GM12878 (cell line): ENCODE measurements around the gene ASTN1. TPM values are rescaled to one million over a fixed set of nuclear protein-coding genes. Genes with fewer than 3 reads are reported as not detected.

Experiments used
- ATAC-seq: fragments of 200-7000 bp; cut with Tn5 transposase; 3 replicates; pipeline ENCODE4 v1.9.1; 2020; ENCODE audit warnings: mild to moderate bottlenecking, moderate library complexity
- BruUV-seq: library from RNA; stranded (reverse); fragments of 400-500 nt; replicated peaks from 2 replicates; lab custom pipeline; 2021; lab: Mats Ljungman, UMichigan
- CTCF ChIA-PET: fragments of 300-600 bp; sonication (Branson Sonifier 250); formaldehyde crosslinking; extraction: SDS; loops from one replicate; lab custom pipeline; 2021; ENCODE audit warnings: inconsistent platforms; lab: Yijun Ruan, JAX
- POLR2A ChIA-PET: fragments of 350-600 bp; formaldehyde crosslinking; extraction: SDS; loops from one replicate; lab custom pipeline; 2021; ENCODE audit warnings: inconsistent platforms; lab: Charles Lee
- RAD21 ChIA-PET: fragments of 300-600 bp; sonication (Branson Sonifier 250); formaldehyde crosslinking; loops from one replicate; lab custom pipeline; 2023; ENCODE audit warnings: antibody characterized with exemption; ENCODE audit not compliant: unreplicated experiment; lab: Charles Lee
- SMC1A ChIA-PET: fragments of 300-600 bp; sonication (Branson Sonifier 250); formaldehyde crosslinking; loops from one replicate; lab custom pipeline; 2023; ENCODE audit not compliant: unreplicated experiment, uncharacterized antibody; lab: Charles Lee
- DNase-seq: peaks from one replicate; pipeline ENCODE4 v3.0.0-alpha.2; 2011; ENCODE audit warnings: low read depth, low spot score
- FAIRE-seq: peaks from 3 replicates; lab custom pipeline; 2011; peaks lifted over from hg19 to GRCh38; lab: Jason Lieb, UNC
- H2AFZ ChIP-seq: 2 replicates; pipeline ENCODE4 v1.6.0; 2011; ENCODE audit warnings: low read depth, low read length, control low read depth; ENCODE audit not compliant: control insufficient read depth
- H3K27ac ChIP-seq: 2 replicates; pipeline ENCODE4 v1.5.1; 2011; ENCODE audit warnings: control low read depth; ENCODE audit not compliant: control insufficient read depth, insufficient read depth
- H3K27me3 ChIP-seq, 2 experiments: replicated peaks in 1 of 2; 2 replicates each; pipeline versions ENCODE4 v1.6.0 to v1.6.1; 2011; ENCODE audit warnings: low read length in 1 of 2; ENCODE audit not compliant: control insufficient read depth in 2 of 2, insufficient read depth in 2 of 2
- H3K36me3 ChIP-seq, 2 experiments: 2 replicates each; pipeline ENCODE4 v1.5.1; 2011; ENCODE audit warnings: low read length in 1 of 2; ENCODE audit not compliant: control insufficient read depth in 2 of 2, insufficient read depth in 2 of 2
- H3K4me1 ChIP-seq: 2 replicates; pipeline ENCODE4 v1.6.1; 2011; ENCODE audit warnings: mild to moderate bottlenecking, low read length, moderate library complexity, mixed read lengths; ENCODE audit not compliant: control insufficient read depth, insufficient read depth
- H3K4me2 ChIP-seq: 2 replicates; pipeline ENCODE4 v1.6.0; 2011; ENCODE audit warnings: control low read depth; ENCODE audit not compliant: control insufficient read depth, insufficient read depth
- H3K4me3 ChIP-seq: fragments of 200-600 bp; sonication (generic); 2 replicates; pipeline ENCODE4 v1.5.1; 2016
- H3K79me2 ChIP-seq: 2 replicates; pipeline ENCODE4 v1.6.0; 2011; ENCODE audit warnings: low read length; ENCODE audit not compliant: control insufficient read depth, insufficient read depth
- H3K9ac ChIP-seq: 2 replicates; pipeline ENCODE4 v1.8.0; 2011; ENCODE audit warnings: low read length, control low read depth, mixed read lengths; ENCODE audit not compliant: control insufficient read depth, insufficient read depth
- H3K9me3 ChIP-seq: replicated peaks from 3 replicates; pipeline ENCODE4 v1.5.1; 2011; ENCODE audit warnings: mild to moderate bottlenecking, low read length; ENCODE audit not compliant: control insufficient read depth, insufficient read depth
- H4K20me1 ChIP-seq: 2 replicates; pipeline ENCODE4 v1.6.0; 2011; ENCODE audit not compliant: control insufficient read depth, insufficient read depth
- ASH2L ChIP-seq: fragments of 300-600, 200-600 bp; sonication (generic); IDR thresholded peaks from 2 replicates; pipeline ENCODE4 v1.6.1; 2017; ENCODE audit warnings: low read depth, mild to moderate bottlenecking, borderline replicate concordance
- ATF3 ChIP-seq: IDR thresholded peaks from 2 replicates; pipeline ENCODE4 v1.6.1; 2011; ENCODE audit warnings: low read depth, mild to moderate bottlenecking, low read length, moderate library complexity, borderline replicate concordance; ENCODE audit errors: extremely low read depth
- GATAD2B ChIP-seq: fragments of 450-650 bp; conservative IDR thresholded peaks from 2 replicates; pipeline ENCODE4 v1.6.1; 2017; ENCODE audit warnings: low read depth, mild to moderate bottlenecking, moderate library complexity
- POLR2AphosphoS2 ChIP-seq: IDR thresholded peaks from 2 replicates; pipeline ENCODE4 v1.6.1; 2011; ENCODE audit warnings: low read depth, mild to moderate bottlenecking, low read length, improper control_type of control experiment, moderate library complexity
- SMC3 ChIP-seq: IDR thresholded peaks from 2 replicates; pipeline ENCODE4 v1.6.1; 2011; ENCODE audit warnings: low read length, improper control_type of control experiment, borderline replicate concordance
- WRNIP1 ChIP-seq: IDR thresholded peaks from 2 replicates; pipeline ENCODE4 v1.6.1; 2011; ENCODE audit warnings: low read depth, low read length, improper control_type of control experiment, borderline replicate concordance
- ZNF384 ChIP-seq: IDR thresholded peaks from 2 replicates; pipeline ENCODE4 v1.6.1; 2012; ENCODE audit warnings: low read depth, mild to moderate bottlenecking, low read length, improper control_type of control experiment, borderline replicate concordance
- ZNF687 ChIP-seq: fragments of 450-650 bp; IDR thresholded peaks from 2 replicates; pipeline ENCODE4 v1.6.1; 2017; ENCODE audit warnings: mild to moderate bottlenecking, moderate library complexity
- WGBS: methylation state at CpG from one replicate; pipeline ENCODE4 v1.1.6; 2016; ENCODE audit warnings: low lambda C conversion rate; ENCODE audit not compliant: insufficient replicate concordance, insufficient coverage; ENCODE audit errors: missing lambda C conversion rate; 5-methylcytosine and 5-hydroxymethylcytosine counted together
- in situ Hi-C: fragments of 300-500 bp; cut with MboI; formaldehyde crosslinking; loops from 9 replicates; pipeline ENCODE4 v1.14.3; 2018; ENCODE audit warnings: mixed read lengths
- intact Hi-C: fragments of 100-400 bp; cut with micrococcal nuclease; formaldehyde crosslinking; loops from one replicate; pipeline ENCODE4 v1.14.2; 2022; ENCODE audit not compliant: unreplicated experiment
- polyA plus RNA-seq, 11 experiments: library from polyadenylated mRNA; depleted of rRNA in 4 of 11; unstranded in 6 of 11; stranded (reverse) in 5 of 11; fragments of >200 nt; fragmentation: Nextera tagmentation in 4 of 11; fragmentation: Illumina TruSeq in 1 of 11; extraction: Ambion mirVana in 4 of 11; extraction: Trizol in 1 of 11; gene quantifications; 1 replicate in 1 of 11; 2 replicates in 10 of 11; pipeline versions ENCODE4 v1.2.1 to v1.2.3, GENCODE V29; 2011 to 2016; ENCODE audit warnings: inconsistent platforms in 2 of 11, missing spikeins in 2 of 11, low read depth in 1 of 11
- total RNA-seq, 4 experiments: library from RNA; depleted of rRNA in 3 of 4; stranded (reverse); fragments of >200 nt in 3 of 4; fragmentation: Illumina TruSeq in 1 of 4; extraction: Trizol in 1 of 4; gene quantifications; 2 replicates each; pipeline versions ENCODE4 v1.2.1 to v1.2.3, GENCODE V29; 2013 to 2021

ASTN1 gene
- total and polyA plus RNA-seq, 10 of the 15 experiments (the other 5 are each of a cell fraction or from before 2014, with no cell fraction given): 0.04 TPM; not detected in 9

- SMC1A ChIA-PET: no interaction called here
These were observed 205.2 kb downstream of the ASTN1 start for GRCh38 chr1:176959191-176959820.

GRCh38 chr1:176957603-176958002, 206.9 kb downstream of the ASTN1 start:
- Histone ChIP-seq H3K4me1 (no peaks in the 10 kb centered on the region), H4K20me1 (no peaks in the 10 kb centered on the region), H2AFZ (no peak overlapping the region), H3K4me2 (no peak overlapping the region), H3K27me3 (no peaks in the 10 kb centered on the region), H3K27ac (no peak overlapping the region), H3K79me2 (no peaks in the 10 kb centered on the region), H3K36me3 (no peaks in the 10 kb centered on the region), H3K9ac (no peak overlapping the region), H3K4me3 (no peak overlapping the region), H3K9me3 (no peaks in the 10 kb centered on the region)
- POLR2A ChIA-PET: no interaction called here
- CTCF ChIA-PET: no interaction called here
- ATAC-seq (no peak), FAIRE-seq (no peak), DNase-seq (no peak)
- RAD21 ChIA-PET: no interaction called here
- in situ Hi-C loops (no loop called here), intact Hi-C loops (no loop called here)
- SMC1A ChIA-PET: no interaction called here
- BruUV-seq: no TSS peak
- 56% methylated on average over 10 of the region's 10 CpGs for WGBS
- no peak for TF ChIP-seq SMC3
- no peak for TF ChIP-seq ZNF687
- no peak for TF ChIP-seq ATF3
- TF ChIP-seq POLR2AphosphoS2: no peak

More at GRCh38 chr1:176959191-176959820, 205.2 kb downstream of the ASTN1 start:
- no peak overlapping the region for H3K27ac ChIP-seq
- FAIRE-seq: no peak
- no peaks in the 10 kb centered on the region for H3K79me2 ChIP-seq
- no peak for DNase-seq
- intact Hi-C loops: no loop called here
- TF ChIP-seq ZNF384 (no peak), ASH2L (no peak), SMC3 (no peak), WRNIP1 (no peak), GATAD2B (no peak)
- no peaks in the 10 kb centered on the region for H3K36me3 ChIP-seq
- no peaks in the 10 kb centered on the region for H3K4me1 ChIP-seq
- H3K9ac ChIP-seq: no peak overlapping the region
- in situ Hi-C loops: no loop called here
- H3K9me3 ChIP-seq: no peaks in the 10 kb centered on the region
- ATAC-seq: no peak
- no peak overlapping the region for H3K4me2 ChIP-seq
- no peak overlapping the region for H3K4me3 ChIP-seq
- no peak overlapping the region for H2AFZ ChIP-seq
- ChIA-PET POLR2A (interaction anchor here (0.9 kb wide), 1 partner anchor 56 kb away, joined by 3 read pairs; no protein-coding TSS in a partner anchor), CTCF (no interaction called here), RAD21 (no interaction called here)
- no peaks in the 10 kb centered on the region for H4K20me1 ChIP-seq
- H3K27me3 ChIP-seq: no peaks in the 10 kb centered on the region
- no TSS peak for BruUV-seq
- WGBS: 35% methylated on average over 3 of the region's 3 CpGs
